ENCODE data around the gene SRRM4. TPM values are rescaled to one million over a fixed set of nuclear protein-coding genes. Genes with fewer than 3 reads are reported as not detected.

Gene SRRM4
- total RNA-seq, 1 experiment from 2014 or later = 0.96 TPM

- TF ChIP-seq ARID4B (CRISPR knock-in tag; IDR thresholded peaks at IDR 0.05; ENCODE audit: borderline replicate concordance) (peak; percentile 48; the same call in 1 of the 2 replicates), ATF6 (CRISPR knock-in tag; IDR thresholded peaks at IDR 0.05) (no peak), SP1 (CRISPR knock-in tag; conservative IDR thresholded peaks at IDR 0.05) (peak; percentile 21), CREB1 (CRISPR knock-in tag; IDR thresholded peaks at IDR 0.05) (no peak), MYBL2 (CRISPR knock-in tag; IDR thresholded peaks at IDR 0.05) (no peak), NFATC4 (CRISPR knock-in tag; IDR thresholded peaks at IDR 0.05) (0 out of 2 replicates have a peak, but pooled peaks have one; percentile 31), USF1 (CRISPR knock-in tag; IDR thresholded peaks at IDR 0.05) (peak; percentile 16; the same call in 1 of the 2 replicates), GTF2I (CRISPR knock-in tag; conservative IDR thresholded peaks at IDR 0.05) (no peak), ZNF138 (CRISPR knock-in tag; conservative IDR thresholded peaks at IDR 0.05) (no peak), USF2 (CRISPR knock-in tag; IDR thresholded peaks at IDR 0.05) (peak; percentile 37; the same call in 1 of the 2 replicates), ZNF416 (CRISPR knock-in tag; IDR thresholded peaks at IDR 0.05) (0 out of 2 replicates have a peak, but pooled peaks have one; percentile 42), KAT7 (CRISPR knock-in tag; IDR thresholded peaks at IDR 0.05; ENCODE audit: borderline replicate concordance) (no peak), CDX4 (CRISPR knock-in tag; IDR thresholded peaks at IDR 0.05; ENCODE audit: borderline replicate concordance) (no peak), NR2C2 (CRISPR knock-in tag; IDR thresholded peaks at IDR 0.05) (no peak)
These were observed 172.4 kb downstream of the SRRM4 start (continued) for GRCh38 chr12:119153477-119154434.

- CTCF ChIA-PET = interaction anchor here (0.6 to 3.7 kb wide), 13 partner anchors 24 to 1035 kb away, joined by 3 to 24 read pairs (median 5); partner anchors contain the start of genes HSPB8 and SRRM4
- peak; percentile 97 for DNase-seq (ENCODE audit: low spot score)
- Mint-ChIP-seq H3K27ac (peak overlapping the region; percentile 99), H3K9me3 (peaks cover 17% of the 10 kb centered on the region), H3K27me3 (ENCODE audit: low read depth) (no peaks in the 10 kb centered on the region), H3K4me1 (peaks cover 19% of the 10 kb centered on the region), H3K4me3 (peak overlapping the region; percentile 98), H3K36me3 (peaks cover 23% of the 10 kb centered on the region)
- peak; percentile 79 for ATAC-seq
- POLR2A ChIA-PET = interaction anchor here (1.0 to 4.0 kb wide), 13 partner anchors 9 to 258 kb away, joined by 3 to 15 read pairs (median 4); partner anchors contain the start of genes HSPB8 and SRRM4
- TF ChIP-seq PRDM15 (CRISPR knock-in tag; IDR thresholded peaks at IDR 0.05) = peak; percentile 23; the same call in 1 of the 2 replicates
- no peak for TF ChIP-seq USF1 (CRISPR knock-in tag; IDR thresholded peaks at IDR 0.05)
- no peak for TF ChIP-seq NR1H2 (CRISPR knock-in tag; IDR thresholded peaks at IDR 0.05)
- no peak for TF ChIP-seq ZSCAN18 (CRISPR knock-in tag; IDR thresholded peaks at IDR 0.05)
- TF ChIP-seq HMGA2 (CRISPR knock-in tag; IDR thresholded peaks at IDR 0.05) = no peak
- no peak for TF ChIP-seq SOX15 (CRISPR knock-in tag; IDR thresholded peaks at IDR 0.05)
- TF ChIP-seq GABPB1 (CRISPR knock-in tag; IDR thresholded peaks at IDR 0.05) = no peak
These were observed 173.1 kb downstream of the SRRM4 start for GRCh38 chr12:119154435-119154818.

Measured in WTC11 (cell line).